GM23248 (cell line): Measurements from ENCODE around the gene GEMIN5. TPM values are rescaled to one million over a fixed set of nuclear protein-coding genes. Genes with fewer than 3 reads are reported as not detected.
A peak's percentile ranks its signal among the peaks of the same experiment; 100 is the strongest.

Experiments used
- DNase-seq: peaks from one replicate; pipeline ENCODE4 v3.0.0-alpha.2; 2015
- H2AFZ ChIP-seq: fragments of 200-600 bp; sonication (generic); 2 replicates; pipeline ENCODE4 v1.6.1; 2016; ENCODE audit warnings: antibody characterized with exemption
- H3F3A ChIP-seq: fragments of 200-600 bp; sonication (generic); 2 replicates; pipeline ENCODE4 v1.6.1; 2016; ENCODE audit warnings: mild to moderate bottlenecking, antibody characterized with exemption, mixed run types; ENCODE audit not compliant: insufficient read depth
- H3K27ac ChIP-seq: fragments of 200-600 bp; sonication (generic); 2 replicates; pipeline ENCODE4 v1.5.1; 2016; ENCODE audit warnings: mild to moderate bottlenecking
- H3K27me3 ChIP-seq: fragments of 200-600 bp; sonication (generic); replicated peaks from 2 replicates; pipeline ENCODE4 v1.6.1; 2016; ENCODE audit warnings: mild to moderate bottlenecking; ENCODE audit not compliant: insufficient read depth
- H3K36me3 ChIP-seq: fragments of 200-600 bp; sonication (generic); 2 replicates; pipeline ENCODE4 v1.6.1; 2016; ENCODE audit warnings: low read depth, mild to moderate bottlenecking
- H3K4me1 ChIP-seq: fragments of 200-600 bp; sonication (generic); 2 replicates; pipeline ENCODE4 v1.6.1; 2016; ENCODE audit warnings: mild to moderate bottlenecking; ENCODE audit not compliant: insufficient read depth
- H3K4me2 ChIP-seq: fragments of 200-600 bp; sonication (generic); one replicate; pipeline ENCODE4 v1.6.1; 2016; ENCODE audit warnings: mild to moderate bottlenecking; ENCODE audit not compliant: unreplicated experiment
- H3K4me3 ChIP-seq: fragments of 200-600 bp; sonication (generic); 2 replicates; pipeline ENCODE4 v1.5.1; 2016; ENCODE audit warnings: mild to moderate bottlenecking
- H3K79me2 ChIP-seq: fragments of 200-600 bp; sonication (generic); 2 replicates; pipeline ENCODE4 v1.6.1; 2016; ENCODE audit warnings: mild to moderate bottlenecking; ENCODE audit not compliant: insufficient read depth
- H3K9ac ChIP-seq: fragments of 200-600 bp; sonication (generic); 2 replicates; pipeline ENCODE4 v1.6.1; 2016; ENCODE audit warnings: mild to moderate bottlenecking
- H3K9me2 ChIP-seq: fragments of 200-600 bp; sonication (generic); 2 replicates; pipeline ENCODE4 v1.6.1; 2016; ENCODE audit warnings: mixed run types, mild to moderate bottlenecking, moderate library complexity; ENCODE audit not compliant: insufficient read depth
- H3K9me3 ChIP-seq: fragments of 200-600 bp; sonication (generic); one replicate; pipeline ENCODE4 v1.6.1; 2017; ENCODE audit warnings: low read depth
- H4K20me1 ChIP-seq: fragments of 200-600 bp; sonication (generic); 2 replicates; pipeline ENCODE4 v1.6.0; 2016; ENCODE audit not compliant: insufficient read depth
- EZH2 ChIP-seq: fragments of 200-600 bp; sonication (generic); IDR thresholded peaks from 2 replicates; pipeline ENCODE4 v1.6.1; 2018; ENCODE audit warnings: antibody characterized with exemption, mild to moderate bottlenecking; ENCODE audit not compliant: insufficient read depth, poor library complexity, severe bottlenecking
- EZH2phosphoT487 ChIP-seq: fragments of 200-600 bp; sonication (generic); IDR thresholded peaks from 2 replicates; pipeline ENCODE4 v1.6.1; 2018; ENCODE audit warnings: antibody characterized with exemption, moderate library complexity, mild to moderate bottlenecking, low read depth; ENCODE audit not compliant: insufficient read depth
- WGBS, 2 experiments: methylation state at CpG; one replicate each; pipeline ENCODE4 v1.1.6; 2015 to 2017; ENCODE audit warnings: low lambda C conversion rate in 2 of 2, low coverage in 1 of 2; ENCODE audit errors: missing lambda C conversion rate in 2 of 2; 5-methylcytosine and 5-hydroxymethylcytosine counted together
- in situ Hi-C: fragments of 300-500 bp; cut with MboI; formaldehyde crosslinking; loops from 2 replicates; pipeline ENCODE4 v1.15.0; 2020
- polyA plus RNA-seq: library from polyadenylated mRNA; unstranded; fragments of >200 nt; fragmentation: Nextera tagmentation; extraction: Ambion mirVana; gene quantifications from 2 replicates; pipeline ENCODE4 v1.2.1, GENCODE V29; 2016
- total RNA-seq: library from RNA; depleted of rRNA; stranded (reverse); fragments of >200 nt; shearing (Covaris generic); gene quantifications from 2 replicates; pipeline ENCODE4 v1.2.3, GENCODE V29; 2014

Gene GEMIN5
- total and polyA plus RNA-seq, 2 experiments from 2014 or later, result 9.1 to 13.8 TPM

- peaks cover 40% of the 10 kb centered on the region; the same call in 1 of the 2 replicates for H3K36me3 ChIP-seq
Observed at GRCh38 chr5:154901913-154902312, 36.1 kb downstream of the GEMIN5 start.

GRCh38 chr5:154901276-154901675 lies 36.7 kb downstream of the GEMIN5 start:
- H3K79me2 ChIP-seq, result no peaks in the 10 kb centered on the region
- no peaks in the 10 kb centered on the region for H3K9me3 ChIP-seq
- peaks cover 40% of the 10 kb centered on the region; the same call in 1 of the 2 replicates for H3K36me3 ChIP-seq
- no peak overlapping the region for H3K4me3 ChIP-seq
- H3K9me2 ChIP-seq, result no peaks in the 10 kb centered on the region
- H2AFZ ChIP-seq, result no peak overlapping the region
- no peak for TF ChIP-seq EZH2phosphoT487
- H3K27me3 ChIP-seq, result no peaks in the 10 kb centered on the region
- no peaks in the 10 kb centered on the region for H3F3A ChIP-seq
- WGBS, 2 experiments, result 99 to 100% methylated on average over 2 of the region's 2 CpGs
- H3K27ac ChIP-seq, result no peak overlapping the region
- DNase-seq, result no peak
- H3K4me1 ChIP-seq, result no peaks in the 10 kb centered on the region
- in situ Hi-C loops, result no loop called here
- H3K4me2 ChIP-seq, result no peak overlapping the region
- no peaks in the 10 kb centered on the region for H4K20me1 ChIP-seq
- H3K9ac ChIP-seq, result no peak overlapping the region

More at GRCh38 chr5:154901913-154902312, 36.1 kb downstream of the GEMIN5 start:
- no peak for DNase-seq
- Histone ChIP-seq H3K4me3 (no peak overlapping the region), H3F3A (no peaks in the 10 kb centered on the region), H3K9me3 (no peaks in the 10 kb centered on the region), H3K9ac (no peak overlapping the region), H3K79me2 (no peaks in the 10 kb centered on the region), H3K27ac (no peak overlapping the region), H3K4me2 (no peak overlapping the region), H4K20me1 (no peaks in the 10 kb centered on the region), H3K27me3 (no peaks in the 10 kb centered on the region), H2AFZ (no peak overlapping the region), H3K4me1 (no peaks in the 10 kb centered on the region), H3K9me2 (no peaks in the 10 kb centered on the region)
- 86 to 87% methylated on average over 6 of the region's 6 CpGs for WGBS, 2 experiments
- in situ Hi-C loops, result no loop called here
- TF ChIP-seq EZH2 (no peak), EZH2phosphoT487 (no peak)

GRCh38 chr5:154900066-154900465 lies 37.9 kb downstream of the GEMIN5 start:
- no peak overlapping the region for H3K4me3 ChIP-seq
- in situ Hi-C loops, result no loop called here
- no peak overlapping the region for H2AFZ ChIP-seq
- 10 to 18% methylated on average over 1 of the region's 1 CpG for WGBS, 2 experiments
- no peaks in the 10 kb centered on the region for H3K79me2 ChIP-seq
- TF ChIP-seq EZH2phosphoT487 (no peak), EZH2 (no peak)
- no peak overlapping the region for H3K9ac ChIP-seq
- H3K9me3 ChIP-seq, result no peaks in the 10 kb centered on the region
- no peaks in the 10 kb centered on the region for H3K9me2 ChIP-seq
- H3F3A ChIP-seq, result no peaks in the 10 kb centered on the region
- no peaks in the 10 kb centered on the region for H3K4me1 ChIP-seq
- no peak for DNase-seq
- no peaks in the 10 kb centered on the region for H3K27me3 ChIP-seq
- H4K20me1 ChIP-seq, result no peaks in the 10 kb centered on the region
- no peak overlapping the region for H3K27ac ChIP-seq
- H3K4me2 ChIP-seq, result no peak overlapping the region
- H3K36me3 ChIP-seq, result peaks cover 44% of the 10 kb centered on the region; the same call in 1 of the 2 replicates

- TF ChIP-seq EZH2, result no peak
- no peak for TF ChIP-seq EZH2phosphoT487
- in situ Hi-C loops, result no loop called here
- H3K4me3 ChIP-seq, result no peak overlapping the region
- no peaks in the 10 kb centered on the region for H3F3A ChIP-seq
- H3K4me2 ChIP-seq, result no peak overlapping the region
- H3K27ac ChIP-seq, result no peak overlapping the region
- no peaks in the 10 kb centered on the region for H3K4me1 ChIP-seq
- H3K9ac ChIP-seq, result no peak overlapping the region
- no peak overlapping the region for H2AFZ ChIP-seq
- no peaks in the 10 kb centered on the region for H3K9me3 ChIP-seq
- peak; percentile 30 for DNase-seq
- H3K79me2 ChIP-seq, result no peaks in the 10 kb centered on the region
- H4K20me1 ChIP-seq, result no peaks in the 10 kb centered on the region
- 50 to 54% methylated on average over 9 of the region's 9 CpGs for WGBS, 2 experiments
- no peaks in the 10 kb centered on the region for H3K27me3 ChIP-seq
- H3K9me2 ChIP-seq, result no peaks in the 10 kb centered on the region
- peaks cover 44% of the 10 kb centered on the region; the same call in 1 of the 2 replicates for H3K36me3 ChIP-seq
Observed at GRCh38 chr5:154899151-154899816, 38.7 kb downstream of the GEMIN5 start.

GRCh38 chr5:154898210-154898609 lies 39.8 kb downstream of the GEMIN5 start:
- no peak overlapping the region for H2AFZ ChIP-seq
- no peak for DNase-seq
- H3K4me3 ChIP-seq, result no peak overlapping the region
- 59 to 66% methylated on average over 4 of the region's 4 CpGs for WGBS, 2 experiments
- H3K9me2 ChIP-seq, result no peaks in the 10 kb centered on the region
- H3K27me3 ChIP-seq, result no peaks in the 10 kb centered on the region
- no peak overlapping the region for H3K9ac ChIP-seq
- H4K20me1 ChIP-seq, result no peaks in the 10 kb centered on the region
- H3K27ac ChIP-seq, result no peak overlapping the region
- H3K4me2 ChIP-seq, result no peak overlapping the region
- in situ Hi-C loops, result no loop called here
- no peak for TF ChIP-seq EZH2
- no peak for TF ChIP-seq EZH2phosphoT487
- no peaks in the 10 kb centered on the region for H3K4me1 ChIP-seq
- no peaks in the 10 kb centered on the region for H3K79me2 ChIP-seq
- no peaks in the 10 kb centered on the region for H3K9me3 ChIP-seq
- H3F3A ChIP-seq, result no peaks in the 10 kb centered on the region
- H3K36me3 ChIP-seq, result peaks cover 46% of the 10 kb centered on the region; the same call in 1 of the 2 replicates
